OCI-LY3 (cell line): Measurements from ENCODE around the gene GALNT11.

ENCODE experiments used
- H2AFZ ChIP-seq: fragments of 200-600, 300-600 bp; shearing (Covaris generic); 2 replicates; pipeline ENCODE4 v1.6.0; 2014; ENCODE audit warnings: antibody characterized with exemption, low read depth, low read length
- H3K27ac ChIP-seq: fragments of 200-600, 300-600 bp; sonication (generic); 2 replicates; pipeline ENCODE4 v1.5.1; 2014; ENCODE audit warnings: mild to moderate bottlenecking, low read length, moderate library complexity, mixed read lengths
- H3K27me3 ChIP-seq: fragments of 200-600, 300-600 bp; sonication (generic); 2 replicates; pipeline ENCODE4 v1.6.1; 2014; ENCODE audit warnings: low read depth, low read length, mixed read lengths
- H3K36me3 ChIP-seq: fragments of 200-600, 300-600 bp; sonication (generic); replicated peaks from 2 replicates; pipeline ENCODE3; 2014; ENCODE audit warnings: low read depth, low read length, mixed read lengths
- H3K4me1 ChIP-seq: fragments of 300-600, 200-600 bp; sonication (generic); 2 replicates; pipeline ENCODE4 v1.6.1; 2014; ENCODE audit warnings: low read length, mixed read lengths
- H3K4me2 ChIP-seq: fragments of 200-600, 300-600 bp; sonication (generic); 2 replicates; pipeline ENCODE4 v1.6.1; 2014; ENCODE audit warnings: low read length, mixed read lengths
- H3K4me3 ChIP-seq: fragments of 300-600, 200-600 bp; sonication (generic); 2 replicates; pipeline ENCODE4 v1.5.1; 2014; ENCODE audit warnings: antibody characterized with exemption, mild to moderate bottlenecking, low read length, moderate library complexity
- H3K79me2 ChIP-seq: fragments of 300-600, 200-600 bp; shearing (Covaris generic); 2 replicates; pipeline ENCODE4 v1.6.1; 2014; ENCODE audit warnings: mild to moderate bottlenecking, low read length, mixed read lengths
- H3K9ac ChIP-seq: fragments of 300-600, 200-600 bp; shearing (Covaris generic); 2 replicates; pipeline ENCODE4 v1.6.0; 2014; ENCODE audit warnings: mild to moderate bottlenecking, low read length, moderate library complexity
- H3K9me3 ChIP-seq: fragments of 200-600, 300-600 bp; shearing (Covaris generic); 2 replicates; pipeline ENCODE4 v1.6.1; 2014; ENCODE audit warnings: low read length, mixed read lengths; ENCODE audit not compliant: insufficient read depth
- H4K20me1 ChIP-seq: fragments of 200-600, 300-600 bp; sonication (generic); 2 replicates; pipeline ENCODE4 v1.6.1; 2016; ENCODE audit warnings: low read length, mixed read lengths; ENCODE audit not compliant: insufficient read depth
- CTCF ChIP-seq: fragments of 200-600, 300-600 bp; sonication (generic); IDR thresholded peaks from 2 replicates; pipeline ENCODE4 v1.5.1; 2014; ENCODE audit warnings: antibody characterized with exemption, low read length, low read depth
- EZH2phosphoT487 ChIP-seq: fragments of 200-600 bp; shearing (Covaris generic); IDR thresholded peaks from 2 replicates; pipeline ENCODE4 v1.6.1; 2018; ENCODE audit warnings: antibody characterized with exemption, mixed run types, low read depth

GALNT11 gene

DNA sequence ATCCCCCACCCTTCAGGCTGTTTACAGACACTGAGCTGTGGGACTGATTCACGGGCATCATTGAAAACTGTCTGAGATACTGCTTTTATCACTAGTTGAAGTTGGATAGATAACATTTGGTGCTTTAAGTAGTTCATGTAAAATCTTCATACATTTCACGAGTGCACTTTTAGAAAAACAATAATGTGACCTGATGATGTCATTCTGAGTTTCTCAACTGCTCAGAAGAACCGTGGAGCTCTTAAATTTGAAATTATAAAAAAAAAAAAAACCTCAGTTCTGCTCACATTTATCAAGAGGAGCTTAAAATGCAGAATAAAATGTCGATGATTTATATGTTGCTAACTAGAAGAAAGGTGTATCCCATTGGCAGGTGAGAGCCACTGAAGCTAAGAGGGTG lies 81.5 kb downstream of the GALNT11 start:
- Histone ChIP-seq H3K27ac (no peak overlapping the region), H3K9ac (no peak overlapping the region), H3K4me1 (no peaks in the 10 kb centered on the region), H4K20me1 (no peaks in the 10 kb centered on the region), H2AFZ (no peak overlapping the region), H3K27me3 (no peaks in the 10 kb centered on the region), H3K9me3 (no peaks in the 10 kb centered on the region), H3K79me2 (no peaks in the 10 kb centered on the region), H3K4me2 (no peak overlapping the region), H3K4me3 (no peak overlapping the region), H3K36me3 (no peaks in the 10 kb centered on the region)
- TF ChIP-seq CTCF (no peak), EZH2phosphoT487 (no peak)

GRCh38 chr7:152107945-152108344 lies 82.5 kb downstream of the GALNT11 start:
- Histone ChIP-seq H3K4me2 (no peak overlapping the region), H3K9ac (no peak overlapping the region), H3K27me3 (no peaks in the 10 kb centered on the region), H4K20me1 (no peaks in the 10 kb centered on the region), H3K9me3 (no peaks in the 10 kb centered on the region), H3K79me2 (no peaks in the 10 kb centered on the region), H3K36me3 (no peaks in the 10 kb centered on the region), H3K27ac (no peak overlapping the region), H3K4me1 (no peaks in the 10 kb centered on the region), H2AFZ (no peak overlapping the region), H3K4me3 (no peak overlapping the region)
- TF ChIP-seq EZH2phosphoT487 (no peak), CTCF (no peak)

DNA sequence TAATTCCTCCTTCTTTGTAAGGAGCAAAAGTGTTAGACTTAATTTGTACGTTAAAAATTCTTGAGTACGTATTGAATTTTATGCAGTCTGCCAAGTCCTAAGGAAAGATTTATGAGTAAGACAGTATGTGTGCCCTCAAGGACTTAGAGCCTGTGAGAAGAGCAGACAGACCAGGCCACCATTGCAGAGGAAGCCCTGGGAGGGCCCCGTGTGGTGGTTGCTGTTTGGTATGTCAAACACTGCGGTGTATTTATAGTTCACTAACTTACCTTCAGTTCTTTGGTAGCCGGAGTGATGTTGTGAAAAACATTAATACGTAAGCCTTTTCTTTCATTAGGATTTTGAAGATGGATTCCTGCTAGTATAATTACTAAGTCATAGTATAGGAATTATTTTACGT lies 82.9 kb downstream of the GALNT11 start:
- TF ChIP-seq CTCF (no peak), EZH2phosphoT487 (no peak)
- no peaks in the 10 kb centered on the region for H3K79me2 ChIP-seq
- no peaks in the 10 kb centered on the region for H3K36me3 ChIP-seq
- no peaks in the 10 kb centered on the region for H3K4me1 ChIP-seq
- no peaks in the 10 kb centered on the region for H3K27me3 ChIP-seq
- no peaks in the 10 kb centered on the region for H3K9me3 ChIP-seq
- H3K4me3 ChIP-seq: no peak overlapping the region
- H3K9ac ChIP-seq: no peak overlapping the region
- H3K27ac ChIP-seq: no peak overlapping the region
- H2AFZ ChIP-seq: no peak overlapping the region
- no peak overlapping the region for H3K4me2 ChIP-seq
- H4K20me1 ChIP-seq: no peaks in the 10 kb centered on the region

GRCh38 chr7:152112829-152113228 lies 87.4 kb downstream of the GALNT11 start:
- Histone ChIP-seq H3K9me3 (no peaks in the 10 kb centered on the region), H3K79me2 (no peaks in the 10 kb centered on the region), H3K27me3 (no peaks in the 10 kb centered on the region), H3K9ac (no peak overlapping the region), H4K20me1 (no peaks in the 10 kb centered on the region), H2AFZ (no peak overlapping the region), H3K4me2 (no peak overlapping the region), H3K4me3 (no peak overlapping the region), H3K4me1 (no peaks in the 10 kb centered on the region), H3K36me3 (peaks cover 6% of the 10 kb centered on the region), H3K27ac (no peak overlapping the region)
- no peak for TF ChIP-seq EZH2phosphoT487
- no peak for TF ChIP-seq CTCF
